Panc1 (cell line): ENCODE data around the gene GREB1. TPM values are rescaled to one million over a fixed set of nuclear protein-coding genes. Genes with fewer than 3 reads are reported as not detected.

ENCODE experiments used
- ATAC-seq: fragments of 200-7000 bp; cut with Tn5 transposase; 2 replicates; pipeline ENCODE4 v1.9.1; 2020; ENCODE audit warnings: mild to moderate bottlenecking, moderate library complexity
- BruUV-seq: library from RNA; stranded (reverse); fragments of 400-500 nt; replicated peaks from 2 replicates; lab custom pipeline; 2021; lab: Mats Ljungman, UMichigan
- CTCF ChIA-PET: fragments of 300-600 bp; sonication (Branson Sonifier 250); formaldehyde crosslinking; loops from one replicate; lab custom pipeline; 2022; ENCODE audit warnings: antibody characterized with exemption; lab: Charles Lee
- POLR2A ChIA-PET: fragments of 300-600 bp; sonication (Branson Sonifier 250); formaldehyde crosslinking; loops from one replicate; lab custom pipeline; 2022; ENCODE audit warnings: antibody characterized with exemption; lab: Charles Lee
- DNase-seq: peaks from one replicate; pipeline ENCODE4 v3.0.0-alpha.2; 2010; ENCODE audit warnings: low read depth, low spot score
- H3K27ac ChIP-seq: 2 replicates; pipeline ENCODE4 v1.5.1; 2011; ENCODE audit warnings: mild to moderate bottlenecking, low read length, inconsistent platforms
- H3K27me3 ChIP-seq: fragments of 200-500 bp; sonication (Bioruptor generic); 2 replicates; pipeline ENCODE4 v1.6.0; 2014; ENCODE audit warnings: low read length, inconsistent platforms; ENCODE audit not compliant: control insufficient read depth, insufficient read depth
- H3K36me3 ChIP-seq: fragments of 200-500 bp; sonication (Bioruptor generic); 2 replicates; pipeline ENCODE4 v1.5.1; 2014; ENCODE audit warnings: inconsistent platforms, mild to moderate bottlenecking, low read length, moderate library complexity; ENCODE audit not compliant: control insufficient read depth, insufficient read depth
- H3K4me1 ChIP-seq: 2 replicates; pipeline ENCODE4 v1.5.1; 2011; ENCODE audit warnings: inconsistent platforms, mild to moderate bottlenecking, low read length, moderate library complexity; ENCODE audit not compliant: control insufficient read depth, insufficient read depth
- H3K4me3 ChIP-seq, 2 experiments: 2 replicates each; pipeline ENCODE4 v1.5.1; 2011 to 2012; ENCODE audit warnings: low read depth in 2 of 2, low read length in 2 of 2, mild to moderate bottlenecking in 2 of 2, inconsistent platforms in 1 of 2, moderate library complexity in 1 of 2
- H3K9me3 ChIP-seq: fragments of 200-500 bp; sonication (Bioruptor generic); 2 replicates; pipeline ENCODE4 v1.5.1; 2014; ENCODE audit warnings: low read depth, mild to moderate bottlenecking, inconsistent platforms, low read length, moderate library complexity; ENCODE audit not compliant: control insufficient read depth, insufficient read depth
- POLR2AphosphoS5 ChIP-seq: IDR thresholded peaks from 2 replicates; pipeline ENCODE4 v1.6.1; 2012; ENCODE audit warnings: mild to moderate bottlenecking, low read depth, low read length, moderate library complexity
- SIN3A ChIP-seq: IDR thresholded peaks from 2 replicates; pipeline ENCODE4 v1.6.1; 2012; ENCODE audit warnings: low read depth, mild to moderate bottlenecking, low read length, moderate library complexity, borderline replicate concordance; ENCODE audit not compliant: insufficient read depth
- TCF7L2 ChIP-seq: IDR thresholded peaks from 2 replicates; pipeline ENCODE4 v1.6.1; 2011; ENCODE audit warnings: mild to moderate bottlenecking, low read depth, low read length, inconsistent platforms
- in situ Hi-C: cut with HindIII; loops from 2 replicates; pipeline ENCODE4 v1.10.0; 2016; ENCODE audit warnings: low sequenced_read_pairs, low pct_unique_long_range_greater_than_20kb
- intact Hi-C: fragments of 100-400 bp; cut with micrococcal nuclease; formaldehyde crosslinking; loops from one replicate; pipeline ENCODE4 v1.10.0; 2022; ENCODE audit not compliant: unreplicated experiment
- total RNA-seq: library from RNA; stranded (reverse); gene quantifications from one replicate; pipeline ENCODE4 v1.2.1, GENCODE V29; 2021; ENCODE audit not compliant: unreplicated experiment
- TF ChIP-seq, protein P1 (sequence below), 2 experiments: IDR thresholded peaks; 2 replicates each; pipeline ENCODE4 v1.6.1; 2011 to 2012; ENCODE audit warnings: low read depth in 2 of 2, control low read depth in 1 of 2, low read length in 1 of 2, mild to moderate bottlenecking in 1 of 2, moderate library complexity in 1 of 2; ENCODE audit not compliant: insufficient read depth in 1 of 2
- TF ChIP-seq, protein P2 (sequence below): fragments of 450-650 bp; IDR thresholded peaks from 2 replicates; pipeline ENCODE4 v1.5.1; 2017; ENCODE audit warnings: mild to moderate bottlenecking

The GREB1 gene
- total RNA-seq, 1 experiment from 2014 or later = 0.90 TPM

DNA sequence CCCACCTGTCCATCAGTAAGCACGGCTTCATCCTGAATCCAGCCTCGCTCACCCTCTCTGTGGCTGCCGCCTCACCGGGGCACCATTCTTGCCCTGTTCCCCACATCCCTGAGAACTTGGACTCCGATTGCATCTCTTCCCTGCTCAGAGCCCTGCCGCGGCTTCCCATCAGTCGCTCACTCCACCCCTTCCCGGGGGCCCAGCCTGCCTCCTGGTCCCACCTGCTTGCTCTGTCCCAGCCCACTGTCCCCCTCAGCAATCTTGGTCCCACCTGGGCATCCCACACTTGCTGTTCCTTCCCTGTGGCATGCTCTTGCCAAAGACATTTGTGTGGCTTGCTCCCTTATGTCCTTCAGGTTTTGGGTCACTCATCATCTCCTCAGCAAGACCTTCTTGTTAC lies 56.3 kb downstream of the GREB1 start:
- H3K27ac ChIP-seq = no peak overlapping the region
- ChIA-PET POLR2A (no interaction called here), CTCF (no interaction called here)
- no peaks in the 10 kb centered on the region for H3K9me3 ChIP-seq
- BruUV-seq = no TSS peak
- no peak overlapping the region for H3K4me3 ChIP-seq
- H3K36me3 ChIP-seq = no peaks in the 10 kb centered on the region
- DNase-seq (no peak), ATAC-seq (no peak)
- intact Hi-C loops (no loop called here), in situ Hi-C loops (no loop called here)
- TF ChIP-seq, protein P1, sequence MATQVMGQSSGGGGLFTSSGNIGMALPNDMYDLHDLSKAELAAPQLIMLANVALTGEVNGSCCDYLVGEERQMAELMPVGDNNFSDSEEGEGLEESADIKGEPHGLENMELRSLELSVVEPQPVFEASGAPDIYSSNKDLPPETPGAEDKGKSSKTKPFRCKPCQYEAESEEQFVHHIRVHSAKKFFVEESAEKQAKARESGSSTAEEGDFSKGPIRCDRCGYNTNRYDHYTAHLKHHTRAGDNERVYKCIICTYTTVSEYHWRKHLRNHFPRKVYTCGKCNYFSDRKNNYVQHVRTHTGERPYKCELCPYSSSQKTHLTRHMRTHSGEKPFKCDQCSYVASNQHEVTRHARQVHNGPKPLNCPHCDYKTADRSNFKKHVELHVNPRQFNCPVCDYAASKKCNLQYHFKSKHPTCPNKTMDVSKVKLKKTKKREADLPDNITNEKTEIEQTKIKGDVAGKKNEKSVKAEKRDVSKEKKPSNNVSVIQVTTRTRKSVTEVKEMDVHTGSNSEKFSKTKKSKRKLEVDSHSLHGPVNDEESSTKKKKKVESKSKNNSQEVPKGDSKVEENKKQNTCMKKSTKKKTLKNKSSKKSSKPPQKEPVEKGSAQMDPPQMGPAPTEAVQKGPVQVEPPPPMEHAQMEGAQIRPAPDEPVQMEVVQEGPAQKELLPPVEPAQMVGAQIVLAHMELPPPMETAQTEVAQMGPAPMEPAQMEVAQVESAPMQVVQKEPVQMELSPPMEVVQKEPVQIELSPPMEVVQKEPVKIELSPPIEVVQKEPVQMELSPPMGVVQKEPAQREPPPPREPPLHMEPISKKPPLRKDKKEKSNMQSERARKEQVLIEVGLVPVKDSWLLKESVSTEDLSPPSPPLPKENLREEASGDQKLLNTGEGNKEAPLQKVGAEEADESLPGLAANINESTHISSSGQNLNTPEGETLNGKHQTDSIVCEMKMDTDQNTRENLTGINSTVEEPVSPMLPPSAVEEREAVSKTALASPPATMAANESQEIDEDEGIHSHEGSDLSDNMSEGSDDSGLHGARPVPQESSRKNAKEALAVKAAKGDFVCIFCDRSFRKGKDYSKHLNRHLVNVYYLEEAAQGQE (IDR thresholded peaks at IDR 0.05; ENCODE audit: insufficient read depth in 1 of 2, low read depth in 2 of 2, low read length in 1 of 2) = no peak
- TF ChIP-seq SIN3A (no peak), POLR2AphosphoS5 (no peak), TCF7L2 (no peak)
- TF ChIP-seq, protein P2, sequence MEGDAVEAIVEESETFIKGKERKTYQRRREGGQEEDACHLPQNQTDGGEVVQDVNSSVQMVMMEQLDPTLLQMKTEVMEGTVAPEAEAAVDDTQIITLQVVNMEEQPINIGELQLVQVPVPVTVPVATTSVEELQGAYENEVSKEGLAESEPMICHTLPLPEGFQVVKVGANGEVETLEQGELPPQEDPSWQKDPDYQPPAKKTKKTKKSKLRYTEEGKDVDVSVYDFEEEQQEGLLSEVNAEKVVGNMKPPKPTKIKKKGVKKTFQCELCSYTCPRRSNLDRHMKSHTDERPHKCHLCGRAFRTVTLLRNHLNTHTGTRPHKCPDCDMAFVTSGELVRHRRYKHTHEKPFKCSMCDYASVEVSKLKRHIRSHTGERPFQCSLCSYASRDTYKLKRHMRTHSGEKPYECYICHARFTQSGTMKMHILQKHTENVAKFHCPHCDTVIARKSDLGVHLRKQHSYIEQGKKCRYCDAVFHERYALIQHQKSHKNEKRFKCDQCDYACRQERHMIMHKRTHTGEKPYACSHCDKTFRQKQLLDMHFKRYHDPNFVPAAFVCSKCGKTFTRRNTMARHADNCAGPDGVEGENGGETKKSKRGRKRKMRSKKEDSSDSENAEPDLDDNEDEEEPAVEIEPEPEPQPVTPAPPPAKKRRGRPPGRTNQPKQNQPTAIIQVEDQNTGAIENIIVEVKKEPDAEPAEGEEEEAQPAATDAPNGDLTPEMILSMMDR = no peak
- no peaks in the 10 kb centered on the region for H3K4me1 ChIP-seq
- H3K27me3 ChIP-seq = peaks cover 5% of the 10 kb centered on the region; the same call in 1 of the 2 replicates

DNA sequence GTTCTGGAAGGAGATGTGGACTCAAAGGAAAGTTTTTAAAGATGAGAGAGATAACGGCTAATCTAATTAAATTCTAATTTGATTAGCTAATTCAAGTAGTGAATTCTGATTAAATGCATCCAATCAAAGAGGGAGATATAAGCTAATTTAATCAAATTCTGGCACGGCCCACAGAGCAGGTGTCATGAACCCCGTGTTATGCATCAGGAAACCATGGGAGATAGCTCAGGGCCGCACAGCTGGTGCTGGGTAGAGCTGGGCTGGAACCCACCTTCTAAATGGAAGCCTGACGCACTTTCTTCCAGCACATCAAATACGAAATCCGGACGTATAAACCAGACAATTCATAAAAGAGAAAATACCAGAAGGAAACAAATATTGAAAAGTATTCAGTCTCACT lies 57.2 kb downstream of the GREB1 start:
- TF ChIP-seq, protein P1 (IDR thresholded peaks at IDR 0.05; ENCODE audit: insufficient read depth in 1 of 2, low read depth in 2 of 2, low read length in 1 of 2) = no peak
- TF ChIP-seq TCF7L2 (no peak), SIN3A (no peak), POLR2AphosphoS5 (no peak)
- TF ChIP-seq, protein P2 = no peak
- ATAC-seq (no peak), DNase-seq (no peak)
- peaks cover 3% of the 10 kb centered on the region; the same call in 1 of the 2 replicates for H3K27me3 ChIP-seq
- in situ Hi-C loops (no loop called here), intact Hi-C loops (no loop called here)
- H3K4me3 ChIP-seq = no peak overlapping the region
- no peak overlapping the region for H3K27ac ChIP-seq
- CTCF ChIA-PET = interaction anchor here (1.0 kb wide), 1 partner anchor 8 kb away, joined by 5 read pairs; no protein-coding TSS in a partner anchor
- POLR2A ChIA-PET = interaction anchor here (0.6 kb wide), 1 partner anchor 126 kb away, joined by 8 read pairs; no protein-coding TSS in a partner anchor
- H3K36me3 ChIP-seq = no peaks in the 10 kb centered on the region
- BruUV-seq = no TSS peak
- H3K9me3 ChIP-seq = no peaks in the 10 kb centered on the region
- H3K4me1 ChIP-seq = no peaks in the 10 kb centered on the region
